ENCODE data around the gene STARD10. TPM values are rescaled to one million over a fixed set of nuclear protein-coding genes. Genes with fewer than 3 reads are reported as not detected.

STARD10 gene
- total RNA-seq, 1 experiment from 2014 or later, result 58.4 TPM

- intact Hi-C loops (cut with micrococcal nuclease), result no loop called here
Measured at GRCh38 chr11:72802822-72803221, 9.0 kb upstream of the STARD10 start.

GRCh38 chr11:72799441-72799840 lies 5.6 kb upstream of the STARD10 start:
- Histone ChIP-seq H3K4me1 (ENCODE audit: control insufficient read depth in 1 of 2, insufficient read depth in 2 of 2, low read length in 2 of 2) (peaks cover 2 to 20% of the 10 kb centered on the region in 2 experiments; a peak in 3 of 4 replicates), H3K4me2 (ENCODE audit: low read length) (no peak overlapping the region), H3K9me3 (ENCODE audit: control insufficient read depth in 1 of 2, insufficient read depth in 1 of 2, low read depth in 1 of 2, low read length in 2 of 2) (no peaks in the 10 kb centered on the region), H3K79me2 (ENCODE audit: insufficient read depth, low read length) (no peaks in the 10 kb centered on the region), H3K36me3 (ENCODE audit: control insufficient read depth in 1 of 2, insufficient read depth in 2 of 2, low read length in 2 of 2) (no peaks in the 10 kb centered on the region), H3K27me3 (ENCODE audit: insufficient read depth, low read length) (no peaks in the 10 kb centered on the region), H3K4me3 (replicated peaks in 1 of 2; ENCODE audit: low read depth in 1 of 2, low read length in 2 of 2) (no peak overlapping the region), H3K9ac (ENCODE audit: low read length) (no peak overlapping the region), H3K9me2 (ENCODE audit: insufficient read depth) (no peaks in the 10 kb centered on the region), H4K20me1 (ENCODE audit: insufficient read depth) (no peaks in the 10 kb centered on the region), H3K27ac (ENCODE audit: low read depth, low read length) (no peak overlapping the region), H2AFZ (ENCODE audit: low read depth, low read length, poor library complexity, severe bottlenecking) (no peak overlapping the region)
- ChIA-PET POLR2A (no interaction called here), RAD21 (ENCODE audit: low non-redundant PET in 1 of 2, low total read pairs in 2 of 2, uncharacterized antibody in 2 of 2, unreplicated experiment in 2 of 2) (no interaction called here), CTCF (no interaction called here)
- BruUV-seq (replicated peaks), result no TSS peak
- no peak for DNase-seq (ENCODE audit: low read depth, low spot score)
- ATAC-seq, result no peak
- intact Hi-C loops (cut with micrococcal nuclease), result no loop called here
- TF ChIP-seq TCF7L2 (IDR thresholded peaks at IDR 0.05; ENCODE audit: borderline replicate concordance, extremely low read depth, insufficient read depth, insufficient read length), result no peak
- no peak for TF ChIP-seq FOSL1 (IDR thresholded peaks at IDR 0.05; ENCODE audit: low read depth)
- no peak for TF ChIP-seq EZH2 (IDR thresholded peaks at IDR 0.05)
- no peak for TF ChIP-seq SRF (IDR thresholded peaks at IDR 0.05; ENCODE audit: low read depth)
- no peak for TF ChIP-seq ZFX (IDR thresholded peaks at IDR 0.05)
- no peak for TF ChIP-seq REST (IDR thresholded peaks at IDR 0.05; ENCODE audit: low read depth)
- TF ChIP-seq RAD21 (IDR thresholded peaks at IDR 0.05; ENCODE audit: low read depth), result no peak
- TF ChIP-seq JUND (IDR thresholded peaks at IDR 0.05), result no peak
- TF ChIP-seq MAX (IDR thresholded peaks at IDR 0.05), result no peak
- TF ChIP-seq SIN3A (IDR thresholded peaks at IDR 0.05; ENCODE audit: low read depth), result no peak
- no peak for TF ChIP-seq ATF3 (IDR thresholded peaks at IDR 0.05)
- TF ChIP-seq CEBPB (IDR thresholded peaks at IDR 0.05; ENCODE audit: low read depth), result no peak
- no peak for TF ChIP-seq POLR2AphosphoS5 (IDR thresholded peaks at IDR 0.05; ENCODE audit: low read depth, low read length)
- TF ChIP-seq EGR1 (IDR thresholded peaks at IDR 0.05; ENCODE audit: low read depth), result no peak
- TF ChIP-seq CBX3 (IDR thresholded peaks at IDR 0.05; ENCODE audit: low read depth), result no peak

More at GRCh38 chr11:72802822-72803221, 9.0 kb upstream of the STARD10 start:
- H3K79me2 ChIP-seq (ENCODE audit: insufficient read depth, low read length), result no peaks in the 10 kb centered on the region
- RAD21 ChIA-PET (ENCODE audit: low non-redundant PET in 1 of 2, low total read pairs in 2 of 2, uncharacterized antibody in 2 of 2, unreplicated experiment in 2 of 2), result no interaction called here
- POLR2A ChIA-PET, result interaction anchor here (1.1 kb wide), 1 partner anchor 9 kb away, joined by 4 read pairs; the partner anchor contains the start of gene STARD10
- no peaks in the 10 kb centered on the region for H3K9me3 ChIP-seq (ENCODE audit: control insufficient read depth in 1 of 2, insufficient read depth in 1 of 2, low read depth in 1 of 2, low read length in 2 of 2)
- TF ChIP-seq ZFX (IDR thresholded peaks at IDR 0.05) (no peak), FOSL1 (IDR thresholded peaks at IDR 0.05; ENCODE audit: low read depth) (no peak), EGR1 (IDR thresholded peaks at IDR 0.05; ENCODE audit: low read depth) (no peak), RAD21 (IDR thresholded peaks at IDR 0.05; ENCODE audit: low read depth) (no peak), ATF3 (IDR thresholded peaks at IDR 0.05) (no peak), SIN3A (IDR thresholded peaks at IDR 0.05; ENCODE audit: low read depth) (no peak), POLR2AphosphoS5 (IDR thresholded peaks at IDR 0.05; ENCODE audit: low read depth, low read length) (no peak)
- no peak overlapping the region for H2AFZ ChIP-seq (ENCODE audit: low read depth, low read length, poor library complexity, severe bottlenecking)
- H3K36me3 ChIP-seq (ENCODE audit: control insufficient read depth in 1 of 2, insufficient read depth in 2 of 2, low read length in 2 of 2), result no peaks in the 10 kb centered on the region
- H3K27ac ChIP-seq (ENCODE audit: low read depth, low read length), result no peak overlapping the region
- CTCF ChIA-PET, result interaction anchor here (0.6 to 2.2 kb wide), 3 partner anchors 9 to 12 kb away, joined by 3 to 5 read pairs (median 4); partner anchors contain the start of gene STARD10
- no TSS peak for BruUV-seq (replicated peaks)
- H3K9ac ChIP-seq (ENCODE audit: low read length), result no peak overlapping the region
- no peak for ATAC-seq
- DNase-seq (ENCODE audit: low read depth, low spot score), result no peak
- no peaks in the 10 kb centered on the region for H4K20me1 ChIP-seq (ENCODE audit: insufficient read depth)
- no peak overlapping the region for H3K4me3 ChIP-seq (replicated peaks in 1 of 2; ENCODE audit: low read depth in 1 of 2, low read length in 2 of 2)
- H3K9me2 ChIP-seq (ENCODE audit: insufficient read depth), result no peaks in the 10 kb centered on the region
- no peak overlapping the region for H3K4me2 ChIP-seq (ENCODE audit: low read length)
- H3K4me1 ChIP-seq (ENCODE audit: control insufficient read depth in 1 of 2, insufficient read depth in 2 of 2, low read length in 2 of 2), result peaks cover 0 to 10% of the 10 kb centered on the region in 2 experiments; a peak in 3 of 4 replicates
- H3K27me3 ChIP-seq (ENCODE audit: insufficient read depth, low read length), result no peaks in the 10 kb centered on the region

All from HCT116 (cell line).